GM20431 (cell line): ENCODE results near the gene AHRR.
"Not testable (repeated sequence)": the region's sequence is repeated elsewhere in the genome, so short reads cannot be mapped to it uniquely, and the experiment has no call there.

Source experiments
- in situ Hi-C: fragments of 300-500 bp; cut with MseI, MboI; formaldehyde crosslinking; loops from one replicate; pipeline ENCODE4 v1.15.0; 2020; ENCODE audit warnings: low sequenced_read_pairs; ENCODE audit not compliant: unreplicated experiment

Gene AHRR

GRCh38 chr5:464843-465590 is 143.5 kb downstream of the AHRR start:
- in situ Hi-C loops, result no loop called here

GRCh38 chr5:465591-466403 is 144.3 kb downstream of the AHRR start:
- in situ Hi-C loops, result no loop called here

DNA sequence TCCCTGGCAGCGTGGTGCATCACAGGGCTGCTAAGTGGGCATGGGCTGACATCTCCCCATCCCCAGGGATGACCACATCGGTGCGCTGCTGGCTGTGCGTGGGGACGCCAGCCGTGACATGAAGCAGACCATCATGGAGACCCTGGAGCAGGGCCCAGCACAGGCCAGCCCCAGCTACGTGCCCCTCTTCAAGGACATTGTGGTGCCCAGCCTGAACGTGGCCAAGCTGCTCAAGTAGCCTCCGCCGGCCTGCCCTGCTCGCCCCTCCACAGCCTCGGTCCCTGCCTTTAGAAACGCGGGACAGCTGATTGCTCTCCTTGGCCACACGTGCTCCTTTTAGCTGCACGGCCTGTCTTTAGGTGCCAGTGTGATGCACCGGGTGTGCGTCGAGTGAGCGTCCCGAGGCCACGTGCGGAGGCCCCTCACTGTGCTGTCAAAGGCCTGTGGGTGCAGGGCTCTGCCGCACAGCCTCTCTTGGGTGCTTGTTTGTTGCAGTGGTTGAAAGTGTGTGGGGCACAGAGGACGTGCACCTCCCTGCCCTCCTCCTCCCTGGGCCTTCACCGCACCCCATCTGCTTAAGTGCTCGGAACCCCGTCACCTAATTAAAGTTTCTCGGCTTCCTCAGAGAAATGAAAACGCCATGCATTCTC is 145.3 kb downstream of the AHRR start:
- in situ Hi-C loops, result no loop called here

DNA sequence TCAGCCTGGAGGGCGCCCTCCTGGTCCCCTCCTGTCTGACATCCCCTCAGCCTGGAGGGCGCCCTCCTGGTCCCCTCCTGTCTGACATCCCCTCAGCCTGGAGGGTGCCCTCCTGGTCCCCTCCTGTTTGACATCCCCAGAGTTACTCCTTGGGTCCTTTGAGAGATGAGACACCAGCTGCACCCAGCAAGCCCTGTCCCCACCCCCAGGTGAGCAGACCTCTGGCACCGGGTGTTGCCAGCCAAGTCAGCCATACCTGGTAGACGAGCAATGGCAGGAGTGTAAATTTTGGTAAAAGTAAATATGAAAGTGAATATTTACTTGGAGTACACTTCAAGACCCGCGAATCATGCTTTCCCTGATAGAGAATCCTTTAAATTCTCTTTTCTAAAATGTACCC is 146.9 kb downstream of the AHRR start:
- in situ Hi-C loops, result no loop called here

DNA sequence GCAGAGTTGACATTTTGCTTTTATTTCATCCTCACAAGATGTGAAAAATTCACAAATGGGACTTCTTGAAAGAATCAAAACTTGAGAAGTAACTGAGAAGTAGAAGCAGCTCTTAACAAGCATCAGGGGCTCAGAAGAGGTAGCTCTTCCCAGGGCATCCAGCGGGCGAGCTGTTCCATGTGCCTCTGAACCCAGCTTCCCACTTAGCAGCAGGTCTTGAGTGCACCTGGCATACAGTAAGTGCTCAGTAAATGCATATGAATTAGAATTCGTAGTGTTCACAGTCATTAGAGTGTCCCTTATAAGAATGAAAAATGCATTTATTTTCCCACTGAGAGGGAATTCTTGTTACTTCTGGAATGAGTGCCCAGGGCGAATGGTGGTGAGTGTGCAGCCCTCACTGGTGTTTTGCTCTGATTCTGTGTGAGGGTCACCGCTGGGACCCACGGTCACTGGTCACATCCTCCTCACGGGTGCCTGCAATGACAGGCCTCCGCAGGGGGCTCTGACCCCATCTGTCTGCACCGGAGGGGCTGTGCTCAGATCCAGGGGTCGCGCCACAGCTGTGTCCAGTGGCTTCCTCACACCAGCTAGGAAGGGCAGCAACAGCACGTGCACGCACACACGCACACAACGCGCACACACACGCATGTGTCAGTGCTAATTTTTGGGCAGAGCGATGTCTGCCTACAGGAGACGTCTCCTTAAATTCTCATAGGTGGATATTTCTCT is 148.4 kb downstream of the AHRR start:
- in situ Hi-C loops, result no loop called here

DNA sequence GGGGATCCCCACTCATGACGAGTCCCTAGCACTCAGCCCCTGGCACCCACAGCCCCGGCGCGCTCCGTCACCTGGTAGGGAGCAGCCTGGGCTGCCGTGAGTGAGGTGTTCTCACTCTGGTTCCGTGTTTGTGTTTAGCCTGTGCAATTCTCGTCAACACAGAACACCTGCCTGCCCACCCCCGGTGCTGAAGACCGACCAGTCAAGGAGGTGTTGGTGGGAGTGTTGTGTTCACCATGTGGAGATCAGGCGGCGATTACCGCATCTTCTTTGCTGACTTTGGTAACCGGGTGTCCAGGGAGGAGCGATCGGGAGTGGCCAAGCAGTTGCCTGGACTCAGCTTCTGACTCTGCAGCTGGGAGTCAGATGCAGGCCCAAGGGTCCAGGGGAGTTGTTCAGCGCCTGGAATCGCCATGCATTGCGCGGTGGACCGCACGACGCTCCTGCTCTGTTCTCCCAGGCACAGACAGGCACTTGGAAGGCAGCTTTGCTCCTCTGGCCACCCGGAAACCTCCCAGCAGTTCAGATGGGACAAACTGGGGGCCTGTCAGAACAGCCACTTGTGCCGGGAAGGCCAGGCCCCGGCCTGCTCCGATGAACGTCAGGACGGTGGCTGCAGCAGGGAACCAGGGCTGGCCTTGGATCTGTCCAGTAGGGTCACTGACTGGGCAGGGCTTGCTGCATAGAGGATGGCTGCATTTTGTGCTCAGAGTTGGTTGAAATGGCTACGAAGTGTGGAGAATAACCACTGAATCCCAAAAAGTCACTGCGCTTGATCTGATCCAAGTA is 149.6 kb downstream of the AHRR start:
- in situ Hi-C loops, result no loop called here

GRCh38 chr5:471750-472058 is 150.2 kb downstream of the AHRR start:
- in situ Hi-C loops, result no loop called here

DNA sequence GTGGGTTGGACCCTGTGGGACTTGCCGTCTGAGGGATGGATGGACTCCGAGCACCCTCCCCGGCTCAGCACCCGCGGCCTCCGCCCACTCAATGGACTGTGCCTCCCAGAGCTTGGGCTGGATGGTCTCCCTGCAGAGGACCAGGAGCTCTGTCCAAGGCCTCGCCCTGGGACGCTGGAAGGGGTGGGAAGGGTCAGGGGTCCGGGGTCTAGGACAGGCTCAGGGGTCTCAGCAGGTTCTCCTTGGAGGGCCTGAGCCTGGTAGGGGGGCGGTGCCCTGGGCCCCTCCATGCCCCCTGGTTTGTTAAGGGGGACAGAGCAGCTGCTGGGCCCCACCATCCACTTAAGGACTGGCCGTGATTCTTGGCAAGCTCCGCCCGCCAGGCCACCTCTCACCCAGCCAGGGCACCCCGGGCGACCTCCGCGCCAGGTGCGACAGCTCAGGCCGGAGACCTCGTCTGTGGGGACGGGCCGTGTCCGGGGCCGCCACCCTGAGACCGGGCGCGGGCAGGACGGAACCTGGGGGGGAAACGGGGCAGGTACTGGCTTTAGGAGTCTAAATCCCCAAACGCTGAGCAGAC is 150.7 kb downstream of the AHRR start:
- in situ Hi-C loops, result no loop called here

DNA sequence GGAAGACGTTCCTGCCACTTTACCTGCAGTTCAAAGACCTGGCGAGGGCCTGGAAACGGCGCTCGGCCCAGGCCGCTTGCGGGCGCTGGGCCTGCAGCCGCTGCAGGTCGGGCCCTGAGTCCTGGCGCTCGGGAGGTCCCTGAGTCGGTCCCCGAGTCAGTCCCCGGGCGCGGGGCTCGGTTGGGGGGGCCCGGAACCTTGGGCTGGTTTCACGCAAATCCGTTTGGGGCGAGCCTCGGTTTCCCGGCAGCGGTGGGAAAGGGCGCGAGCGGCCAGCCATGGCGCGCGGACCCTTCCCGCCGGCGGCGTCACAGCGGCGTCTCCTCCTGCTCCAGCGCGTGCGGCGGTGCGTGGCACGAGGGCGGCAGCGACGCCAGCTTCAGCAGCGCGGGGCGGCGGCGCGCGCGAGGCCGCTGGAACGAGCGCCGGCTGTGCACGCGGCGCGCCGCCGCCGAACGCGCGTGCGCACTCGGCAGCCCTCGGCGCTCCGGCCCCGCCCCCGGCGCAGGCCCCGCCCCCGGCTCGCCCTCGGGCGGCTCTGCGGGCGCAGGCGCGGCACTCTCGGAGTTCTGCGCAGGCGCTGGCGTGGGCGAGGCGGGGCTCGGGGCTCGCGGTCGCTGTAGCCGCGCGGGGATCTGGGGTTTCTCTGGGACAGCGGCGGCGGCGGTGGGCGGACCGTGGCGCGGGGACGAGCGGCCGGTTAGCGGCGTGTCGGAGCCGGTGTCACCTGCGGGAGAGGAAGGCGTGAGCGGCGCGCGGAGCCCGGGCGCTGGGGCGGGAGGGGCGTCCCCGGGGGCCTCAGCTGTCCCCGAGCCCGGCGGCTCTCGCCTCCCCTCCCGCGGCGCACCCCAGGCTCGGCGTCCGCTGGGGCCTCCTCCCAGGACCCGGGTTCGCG is 151.4 kb downstream of the AHRR start:
- in situ Hi-C loops, result no loop called here

- in situ Hi-C loops, result no loop called here
These were observed 152.2 kb downstream of the AHRR start for GRCh38 chr5:473551-474192.

GRCh38 chr5:474232-474839 is 152.8 kb downstream of the AHRR start:
- in situ Hi-C loops, result not testable (repeated sequence)

GRCh38 chr5:474840-475661 is 153.5 kb downstream of the AHRR start:
- in situ Hi-C loops, result no loop called here

- in situ Hi-C loops, result no loop called here
These were observed 154.2 kb downstream of the AHRR start for GRCh38 chr5:475704-476101.

GRCh38 chr5:476102-476813 is 154.7 kb downstream of the AHRR start:
- in situ Hi-C loops, result no loop called here

DNA sequence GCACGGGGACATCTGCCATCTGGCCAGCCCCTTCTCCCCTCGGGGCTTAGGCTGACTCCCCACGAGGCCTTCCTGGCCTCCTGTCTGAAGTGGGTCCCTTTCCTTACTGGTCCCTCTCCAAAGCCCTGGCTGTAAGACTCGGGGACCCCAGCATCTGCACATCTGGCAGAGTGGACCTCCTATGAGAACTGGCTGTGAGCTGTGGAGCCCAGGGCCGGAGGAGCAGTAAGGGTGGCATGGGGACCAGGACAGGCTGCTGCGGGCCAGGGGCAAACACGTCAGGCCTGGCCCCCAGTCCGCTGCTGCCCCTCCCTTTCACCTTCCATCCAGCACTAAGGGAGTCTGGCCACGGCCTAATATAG is 155.3 kb downstream of the AHRR start:
- in situ Hi-C loops, result no loop called here

DNA sequence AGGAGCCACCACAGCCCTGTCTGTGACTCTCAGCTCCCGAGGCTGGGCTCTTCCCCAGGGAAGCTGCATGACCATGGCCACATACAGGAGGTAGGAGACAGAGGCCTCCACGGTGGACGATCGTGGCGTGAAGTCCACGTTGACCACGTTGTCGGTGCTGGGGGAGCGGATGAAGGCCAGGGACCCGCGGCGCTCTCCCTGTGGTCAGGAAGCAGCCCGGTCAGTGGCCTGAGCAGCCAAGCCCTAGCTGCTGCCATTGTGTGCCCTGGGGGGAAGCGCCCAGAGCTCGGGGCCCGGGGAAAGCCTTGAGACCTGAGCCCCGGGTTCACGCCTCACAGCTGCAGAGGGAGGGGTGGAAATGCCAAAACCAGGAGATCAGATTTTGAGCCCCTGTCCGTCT is 155.7 kb downstream of the AHRR start:
- in situ Hi-C loops, result no loop called here
